MM.1S (cell line): ENCODE measurements around the gene DPH7.

Experiments
- CTCF ChIP-seq: fragments of 300-600 bp; sonication (generic); IDR thresholded peaks from 2 replicates; pipeline ENCODE4 v1.5.1; 2016; ENCODE audit warnings: antibody characterized with exemption, low read length, mixed read lengths
- EZH2 ChIP-seq: fragments of 300-600 bp; sonication (generic); optimal IDR thresholded peaks from 2 replicates; pipeline ENCODE3; 2017; ENCODE audit warnings: low read depth, mild to moderate bottlenecking, antibody characterized with exemption, low read length, mixed read lengths
- EZH2phosphoT487 ChIP-seq: fragments of 300-600 bp; sonication (generic); IDR thresholded peaks from 2 replicates; pipeline ENCODE4 v1.6.1; 2018; ENCODE audit warnings: antibody characterized with exemption, low read length

GRCh38 chr9:137544176-137544760 lies 34.5 kb downstream of the DPH7 start:
- TF ChIP-seq CTCF (no peak), EZH2phosphoT487 (no peak), EZH2 (no peak)
